GM21390 (cell line): Measurements from ENCODE around the gene NHP2.
A peak's percentile ranks its signal among the peaks of the same experiment; 100 is the strongest.

Experiments
- ATAC-seq: cut with Tn5 transposase; IDR thresholded peaks from one replicate; pipeline ENCODE4 v1.9.1; 2021; ENCODE audit not compliant: unreplicated experiment

The NHP2 gene

DNA sequence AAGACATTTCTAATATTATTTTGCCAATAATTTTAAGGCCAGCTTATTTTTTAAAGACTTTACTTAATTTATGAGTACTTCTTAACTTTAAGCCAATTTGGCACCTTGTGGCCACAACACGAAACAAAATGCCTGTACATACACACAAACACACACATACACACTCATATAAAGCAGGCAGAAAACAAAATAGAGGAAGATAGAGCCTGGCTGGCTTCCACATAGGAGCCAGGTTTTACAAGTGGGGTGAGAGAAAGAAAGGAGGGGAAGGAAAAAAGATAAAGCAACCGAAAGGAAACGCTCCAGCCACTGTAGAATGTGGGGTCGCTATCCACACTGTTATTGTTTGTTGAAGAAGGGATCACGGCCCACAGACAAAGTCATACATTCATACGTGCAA is 23.1 kb upstream of the NHP2 start:
- no peak for ATAC-seq

DNA sequence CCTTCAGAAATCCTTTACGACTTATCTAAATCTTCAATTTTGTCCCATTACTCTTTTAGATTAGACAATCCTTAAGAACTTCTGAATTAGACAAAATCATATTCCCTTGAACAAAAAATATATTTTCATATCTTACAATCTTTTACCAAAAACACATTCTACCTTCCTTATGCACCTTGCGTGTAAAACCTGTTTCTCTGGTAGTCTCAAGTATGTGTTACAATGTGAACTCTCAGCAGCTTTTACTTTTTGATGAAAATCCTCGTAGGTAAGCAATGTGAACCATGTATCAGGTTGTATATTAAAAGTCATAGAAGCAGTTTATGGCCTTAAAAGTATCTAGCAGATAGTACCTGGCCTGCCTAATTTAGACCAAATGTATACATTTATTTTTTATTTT is 20.8 kb upstream of the NHP2 start:
- no peak for ATAC-seq

DNA sequence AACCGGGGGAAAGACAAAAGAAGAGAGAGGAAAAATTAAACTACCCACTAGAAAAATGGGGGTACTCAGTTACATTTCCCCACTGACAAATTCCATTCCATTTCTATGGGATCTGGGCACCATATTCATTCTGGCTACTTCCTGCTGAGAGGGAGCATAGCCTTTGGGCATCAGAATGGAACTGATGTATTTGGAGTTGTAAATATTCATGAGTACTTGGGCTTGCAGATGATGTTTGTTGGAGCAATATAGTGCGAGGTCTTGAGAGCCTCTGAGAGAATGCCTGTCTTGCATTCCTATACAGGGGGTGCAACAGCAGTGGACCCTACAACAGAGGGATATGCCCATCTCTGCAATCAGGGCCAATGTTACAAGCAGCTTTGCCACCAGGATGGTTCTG is 16.8 kb upstream of the NHP2 start:
- no peak for ATAC-seq

DNA sequence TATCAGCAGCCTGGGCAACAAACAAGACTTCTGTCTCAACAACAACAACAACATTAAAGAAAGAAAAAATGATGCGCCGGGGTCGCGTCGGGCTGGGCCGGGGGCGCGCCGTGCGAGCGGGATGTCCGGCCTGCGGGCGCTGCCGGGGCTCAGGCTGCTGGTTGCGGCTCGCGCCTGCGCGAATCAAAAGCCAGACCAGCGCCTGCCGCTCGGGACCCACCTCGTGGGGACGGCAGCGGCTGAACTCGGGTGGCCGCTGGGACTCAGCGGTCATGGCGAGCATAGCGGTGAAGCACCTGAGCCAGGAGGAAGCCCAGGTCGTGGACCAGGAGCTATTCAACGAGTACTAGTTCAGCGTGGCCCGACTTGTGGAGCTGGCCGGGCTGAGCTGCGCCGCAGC is 11.9 kb upstream of the NHP2 start:
- no peak for ATAC-seq

DNA sequence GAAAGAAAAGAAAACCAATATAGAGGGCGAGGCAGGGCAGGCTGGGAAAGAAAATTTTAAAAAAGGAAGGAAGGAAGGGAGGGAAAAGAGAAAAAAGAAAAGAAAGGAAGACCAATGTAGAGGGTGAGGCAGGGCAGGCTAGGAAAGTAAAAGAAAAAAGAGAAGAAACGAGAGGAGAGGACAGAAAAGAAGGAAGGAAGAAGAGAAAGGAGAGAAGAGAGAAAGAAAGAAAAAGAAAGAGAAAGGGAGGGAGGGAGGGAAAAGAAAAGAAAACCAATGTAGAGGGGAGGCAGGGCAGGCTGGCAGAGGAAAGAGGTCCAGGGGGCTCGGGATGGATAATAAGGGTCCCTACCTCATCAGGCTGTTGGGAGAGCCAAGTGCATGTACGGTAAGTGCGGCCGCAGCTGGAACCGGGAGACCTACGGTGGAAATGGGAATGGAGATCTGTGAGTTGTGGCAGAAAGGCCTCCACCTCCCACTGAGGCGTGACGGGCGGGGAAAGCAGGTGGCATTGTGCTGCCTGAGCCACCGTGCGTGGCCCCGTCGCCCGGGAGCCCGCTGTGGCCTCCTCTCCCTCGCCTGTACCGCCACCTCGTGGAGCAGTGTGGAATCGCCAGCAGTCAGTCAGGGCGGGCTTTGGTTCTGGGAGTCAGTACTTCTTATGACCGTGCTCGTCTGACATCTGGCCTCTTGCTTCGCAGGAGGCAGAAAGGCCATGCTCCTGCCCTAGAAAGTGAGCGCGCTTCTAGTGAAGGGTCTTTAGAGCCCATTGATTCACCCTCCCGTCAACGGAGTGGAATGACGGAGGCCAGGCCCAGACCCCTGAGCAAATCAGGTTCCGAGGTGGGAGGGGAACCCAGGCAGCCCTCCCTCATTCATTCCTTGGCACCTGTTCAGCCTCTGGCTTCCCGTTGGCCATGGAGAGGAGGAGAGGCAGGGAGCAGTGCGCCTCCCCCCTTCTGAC is 10.4 kb upstream of the NHP2 start:
- ATAC-seq: peak; percentile 81

DNA sequence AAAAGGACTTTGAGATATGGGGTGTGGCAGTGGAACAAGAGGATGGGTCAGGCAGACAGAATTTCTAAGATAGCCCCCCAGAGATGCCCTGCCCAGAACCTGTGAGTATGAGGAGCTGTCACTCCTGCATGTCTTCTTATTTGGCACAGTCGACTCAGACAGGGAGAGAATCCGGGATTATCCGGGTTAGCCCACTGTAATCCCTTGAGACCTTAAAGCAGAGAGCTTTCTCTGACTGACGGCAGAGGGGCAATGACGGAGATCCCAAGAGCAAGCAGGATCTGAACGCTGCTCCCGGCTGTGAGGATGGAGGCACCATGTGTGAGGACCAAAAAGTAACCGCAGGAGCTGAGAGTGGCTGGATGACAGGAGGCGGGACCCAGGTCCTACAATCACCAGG is 8.8 kb upstream of the NHP2 start:
- no peak for ATAC-seq

DNA sequence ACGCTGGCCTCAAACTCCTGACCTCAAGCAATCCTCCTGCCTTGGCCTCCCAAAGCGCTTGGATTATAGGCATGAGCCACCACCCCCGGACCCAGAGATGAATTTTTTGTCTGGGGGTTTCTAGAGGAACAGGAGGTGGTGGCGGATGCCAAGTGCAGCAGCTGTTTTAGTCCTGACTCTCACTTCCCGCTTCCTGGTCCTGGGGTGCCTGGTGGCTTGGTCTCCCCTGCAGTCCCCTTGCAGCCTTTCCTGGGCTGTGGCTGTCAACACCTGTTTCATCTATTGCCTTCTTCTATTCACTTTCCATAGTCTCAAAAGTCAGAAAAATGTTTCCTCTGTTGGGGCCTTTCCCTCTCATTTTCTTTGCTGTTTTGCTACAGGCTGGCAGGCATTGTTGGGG is 6.5 kb upstream of the NHP2 start:
- ATAC-seq: no peak

DNA sequence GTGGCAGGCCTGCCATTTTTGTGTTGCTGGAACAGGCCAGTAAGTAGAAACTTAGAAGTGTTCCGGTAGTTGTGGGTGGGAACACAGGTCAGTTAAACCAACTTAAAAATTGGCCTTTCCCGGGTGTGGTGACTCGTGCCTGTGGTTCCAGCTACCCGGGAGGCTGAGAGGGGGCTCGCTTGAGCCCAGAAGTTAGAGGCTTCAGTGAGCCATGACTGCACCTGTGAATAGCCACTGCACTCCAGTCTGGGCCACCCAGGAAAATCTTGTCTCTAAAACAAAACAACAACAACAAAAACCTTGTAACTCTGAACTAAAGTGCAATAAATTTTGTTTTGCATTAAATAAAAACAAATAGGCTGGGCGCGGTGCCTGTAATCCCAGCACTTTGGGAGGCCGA is 1.4 kb upstream of the NHP2 start:
- ATAC-seq: no peak

DNA sequence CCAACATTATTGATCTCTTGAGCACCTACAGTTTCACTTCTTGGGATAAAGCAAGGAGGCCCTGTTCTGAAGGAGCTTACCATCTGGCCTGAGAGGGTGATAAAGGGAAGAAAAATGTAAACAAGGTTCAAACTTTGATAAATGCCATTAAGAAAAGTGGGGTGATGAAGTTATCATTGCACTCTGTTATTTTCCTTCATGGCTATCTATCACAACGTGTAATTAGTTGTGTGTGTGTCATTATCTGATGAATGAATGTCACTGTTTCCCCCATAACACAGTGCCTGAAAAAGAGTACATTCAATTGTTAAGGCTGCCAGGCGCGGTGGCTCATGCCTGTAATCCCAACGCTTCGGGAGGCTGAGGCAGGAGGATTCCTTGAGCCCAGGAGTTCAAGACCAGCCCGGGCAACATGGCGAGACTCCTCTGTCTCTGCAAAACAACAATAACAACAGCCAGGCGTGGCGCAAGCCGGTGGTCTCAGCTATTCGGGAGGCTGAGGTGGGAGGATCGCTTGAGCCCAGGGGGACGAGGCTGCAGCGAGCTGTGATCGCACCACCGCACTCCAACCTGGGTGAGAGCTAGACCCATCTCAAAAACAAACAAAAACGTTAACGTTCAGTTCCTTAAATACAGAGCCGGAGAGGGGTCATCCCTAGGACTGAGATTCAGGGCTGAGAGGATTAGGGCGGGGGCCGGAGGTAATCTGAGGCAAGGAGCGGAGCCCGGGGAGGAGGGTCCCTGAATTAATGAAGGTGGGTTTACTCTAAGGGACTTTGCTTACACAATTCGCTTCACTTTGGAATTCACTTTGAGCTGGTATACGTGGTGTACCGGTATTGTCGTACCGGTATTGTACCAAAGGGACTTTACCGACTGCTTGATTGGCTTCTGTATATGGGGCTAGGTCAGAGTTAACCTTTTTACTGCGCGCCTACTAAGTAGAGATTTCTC is 917 bp downstream of the NHP2 start:
- no peak for ATAC-seq

DNA sequence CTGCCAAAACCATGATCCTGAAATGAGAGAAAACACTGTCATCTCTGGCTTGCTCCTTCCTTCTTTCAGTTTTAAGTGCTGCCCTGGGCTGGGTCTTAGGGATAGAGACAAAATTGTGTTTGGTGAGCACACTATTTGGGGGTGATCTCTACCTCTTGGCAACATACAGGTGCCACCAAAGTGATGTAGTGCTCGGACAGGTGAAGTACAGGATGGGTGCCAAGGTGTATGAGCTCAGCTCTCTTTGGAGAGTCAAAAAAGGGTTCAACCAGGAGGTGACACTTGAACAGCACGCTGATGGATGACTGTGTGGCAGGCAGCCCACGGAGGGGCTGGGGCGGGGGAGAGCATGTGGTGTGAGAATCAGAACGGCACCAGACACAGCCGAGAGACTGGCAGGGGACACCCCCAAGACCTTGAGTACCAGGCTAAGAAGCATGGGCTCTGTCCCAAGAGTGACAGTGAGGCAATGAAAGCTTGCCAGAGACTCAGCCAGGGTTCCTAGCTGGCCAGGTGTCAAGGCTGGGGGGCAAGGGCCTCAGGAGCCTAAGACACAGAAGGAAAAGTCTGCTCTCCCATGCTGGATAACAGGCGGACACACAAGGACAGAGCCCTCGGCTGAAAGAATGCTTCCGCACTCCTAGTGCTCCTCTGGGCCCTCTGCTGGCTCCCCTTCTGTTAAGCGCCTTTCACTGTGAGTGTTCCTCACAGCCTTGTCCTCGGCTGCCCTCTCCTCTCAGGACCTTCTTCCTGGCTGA is 2.5 kb downstream of the NHP2 start:
- ATAC-seq: no peak

DNA sequence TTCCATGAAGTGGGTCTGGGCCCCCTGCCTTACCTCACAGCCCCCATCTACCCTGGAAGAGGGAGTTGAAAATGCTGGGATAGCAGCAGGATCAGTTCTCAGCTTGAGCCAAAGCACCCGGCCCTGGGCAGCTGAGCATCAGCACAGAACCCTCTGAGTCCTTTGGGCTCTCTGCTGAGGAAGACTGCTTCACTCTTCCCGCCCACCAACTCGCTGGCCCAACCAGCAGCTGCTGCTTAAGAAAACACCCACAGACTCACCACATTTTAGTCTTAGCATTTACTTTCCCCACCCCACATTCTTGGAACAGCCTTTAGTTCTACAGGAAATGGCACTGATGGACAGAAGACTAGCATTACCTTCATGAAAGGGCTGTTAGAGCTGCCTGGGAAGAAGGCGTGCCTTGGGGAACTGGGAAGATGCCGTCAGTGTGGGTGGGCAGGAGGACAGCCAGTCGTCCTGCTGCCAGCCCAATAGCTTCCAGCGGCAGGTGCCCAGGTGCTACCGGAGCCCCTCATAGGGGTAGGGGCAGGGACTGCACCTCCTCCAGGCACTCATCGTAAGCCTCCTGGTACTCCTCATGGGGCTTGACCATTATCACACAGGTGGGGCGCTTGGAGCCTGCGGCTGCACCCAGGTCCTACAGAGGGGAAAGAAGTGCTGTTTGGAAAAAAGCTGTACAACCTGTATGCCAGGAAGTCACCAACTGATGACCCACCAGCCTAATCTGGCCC is 4.3 kb downstream of the NHP2 start:
- no peak for ATAC-seq

DNA sequence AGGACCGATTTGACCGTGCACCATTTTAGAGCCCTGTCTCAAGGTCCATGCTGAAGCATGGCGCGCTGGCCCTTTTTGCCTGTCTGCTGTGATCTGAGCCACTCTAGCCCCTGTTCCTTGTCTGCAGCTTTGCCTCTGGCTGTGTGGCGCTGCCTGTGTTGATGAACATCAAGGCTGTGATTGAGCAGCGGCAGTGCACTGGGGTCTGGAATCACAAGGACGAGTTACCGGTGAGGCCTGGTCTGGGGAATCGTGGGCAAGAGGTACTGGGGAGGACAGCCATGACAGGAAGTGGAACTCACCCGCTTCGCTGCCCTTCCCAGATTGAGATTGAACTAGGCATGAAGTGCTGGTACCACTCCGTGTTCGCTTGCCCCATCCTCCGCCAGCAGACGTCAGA is 6.3 kb downstream of the NHP2 start:
- no peak for ATAC-seq

DNA sequence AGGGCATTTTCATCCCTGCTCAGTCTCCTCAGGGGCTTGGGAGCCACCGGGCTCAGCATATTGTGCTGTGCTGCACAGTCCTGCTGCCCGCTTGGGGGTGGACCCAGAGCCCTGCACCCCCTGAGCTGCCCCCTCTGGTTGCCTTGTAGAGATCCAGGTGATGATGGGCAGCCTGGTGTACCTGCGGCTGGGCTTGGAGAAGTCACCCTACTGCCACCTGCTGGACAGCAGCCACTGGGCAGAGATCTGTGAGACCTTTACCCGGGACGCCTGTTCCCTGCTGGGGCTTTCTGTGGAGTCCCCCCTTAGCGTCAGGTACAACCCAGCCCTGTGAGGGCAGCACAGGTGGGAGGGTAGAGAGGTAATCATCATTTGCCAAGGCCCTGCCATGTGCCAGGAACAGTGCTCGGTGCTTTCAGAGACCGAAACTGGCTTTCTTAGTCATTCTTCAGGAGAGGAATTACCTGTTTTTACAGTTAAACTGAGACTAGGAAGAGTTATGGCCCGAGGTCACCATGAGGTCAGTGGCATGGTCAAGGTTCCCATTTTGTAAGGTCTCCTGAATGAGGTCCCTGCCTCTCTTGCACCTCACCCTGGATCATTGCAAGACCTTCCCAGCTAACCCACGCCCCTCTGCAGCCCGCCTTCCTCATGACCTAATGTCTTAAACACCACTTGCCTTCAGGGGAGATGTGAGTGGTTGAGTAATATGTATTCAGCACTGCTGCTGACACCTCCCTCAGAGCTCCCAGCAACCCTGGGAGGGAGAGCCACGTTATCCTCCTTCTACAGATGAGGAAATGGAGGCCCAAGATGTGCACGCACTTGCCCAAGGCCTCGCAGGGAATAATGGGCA is 7.5 kb downstream of the NHP2 start:
- peak; percentile 74 for ATAC-seq

DNA sequence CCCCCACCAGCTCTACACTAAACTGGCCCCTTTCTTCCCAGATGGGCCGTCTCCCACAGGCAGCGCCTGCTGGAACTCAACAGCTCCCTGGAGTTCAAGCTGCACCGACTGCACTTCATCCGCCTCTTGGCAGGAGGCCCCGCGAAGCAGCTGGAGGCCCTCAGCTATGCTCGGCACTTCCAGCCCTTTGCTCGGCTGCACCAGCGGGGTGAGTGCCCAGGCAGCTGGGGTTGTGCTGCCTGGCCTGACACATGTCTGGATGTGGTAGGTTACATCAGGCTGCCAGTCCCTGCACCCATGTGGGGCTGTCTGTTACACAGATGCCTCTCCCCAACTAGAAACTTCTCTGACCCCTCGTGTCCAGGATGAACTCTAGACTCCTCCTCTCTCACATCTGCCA is 9.8 kb downstream of the NHP2 start:
- ATAC-seq: no peak

DNA sequence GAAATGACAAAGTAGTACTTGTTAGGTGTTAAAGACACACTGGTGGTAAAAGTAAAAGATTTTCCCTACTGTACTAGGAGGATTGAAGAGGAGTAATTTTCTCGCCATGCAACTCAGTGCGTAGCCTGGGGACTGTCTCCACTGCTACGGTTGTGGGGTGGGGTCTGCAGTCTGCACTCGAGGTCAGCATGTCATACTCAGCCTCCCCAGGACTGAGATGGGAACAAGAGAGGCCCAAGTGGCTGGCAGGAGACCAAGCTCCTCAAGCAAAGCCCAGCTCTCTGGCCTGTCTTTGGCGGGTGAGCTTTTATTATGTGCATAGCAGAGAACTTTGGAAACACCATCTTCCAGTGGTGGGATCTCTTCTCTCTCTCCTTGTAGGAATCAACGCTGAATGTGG is 10.4 kb downstream of the NHP2 start:
- no peak for ATAC-seq

DNA sequence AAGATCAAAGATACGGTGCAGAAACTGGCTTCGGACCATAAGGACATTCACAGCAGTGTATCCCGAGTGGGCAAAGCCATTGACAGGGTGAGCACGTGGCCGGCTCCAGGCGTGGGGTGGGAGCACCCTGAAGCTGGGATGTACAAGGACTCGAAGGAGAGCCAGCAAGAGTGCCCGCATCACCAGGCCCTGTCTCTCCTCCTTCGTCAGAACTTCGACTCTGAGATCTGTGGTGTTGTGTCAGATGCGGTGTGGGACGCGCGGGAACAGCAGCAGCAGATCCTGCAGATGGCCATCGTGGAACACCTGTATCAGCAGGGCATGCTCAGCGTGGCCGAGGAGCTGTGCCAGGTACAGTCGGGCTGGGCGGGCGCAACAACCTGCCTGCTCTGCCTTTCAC is 11.0 kb downstream of the NHP2 start:
- no peak for ATAC-seq

DNA sequence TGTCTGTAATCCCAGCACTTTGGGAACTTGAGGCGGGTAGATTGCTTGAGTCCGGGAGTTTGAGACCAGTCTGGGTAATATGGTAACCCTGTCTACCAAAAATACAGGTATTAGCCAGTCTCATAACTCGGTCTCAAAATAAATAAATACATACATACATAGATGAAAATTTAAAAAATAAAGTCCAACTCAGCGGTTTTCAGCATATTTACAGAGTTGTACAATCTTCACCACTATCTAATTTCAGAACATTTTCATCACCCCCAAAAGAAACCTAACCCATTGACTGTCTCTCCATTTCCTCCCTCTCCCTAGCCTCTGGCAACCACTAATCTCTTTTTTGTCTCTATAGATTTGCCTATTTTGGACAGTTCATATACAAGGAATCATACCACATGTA is 12.1 kb downstream of the NHP2 start:
- no peak for ATAC-seq

DNA sequence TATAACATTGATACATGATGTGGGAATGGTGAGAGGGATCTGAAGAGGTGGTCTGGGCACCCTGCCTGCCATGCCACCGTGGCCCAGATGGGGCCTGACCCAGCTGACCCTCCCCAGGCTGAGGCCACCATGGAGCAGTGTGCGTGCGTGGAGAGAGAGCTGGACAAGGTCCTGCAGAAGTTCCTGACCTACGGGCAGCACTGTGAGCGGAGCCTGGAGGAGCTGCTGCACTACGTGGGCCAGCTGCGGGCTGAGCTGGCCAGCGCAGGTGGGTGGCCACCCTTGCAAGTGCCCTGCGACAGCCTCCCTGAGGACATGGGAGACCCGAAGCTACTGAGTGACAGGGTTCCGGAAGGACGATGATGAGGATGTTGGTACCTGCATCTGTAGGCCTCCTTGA is 15.7 kb downstream of the NHP2 start:
- no peak for ATAC-seq

DNA sequence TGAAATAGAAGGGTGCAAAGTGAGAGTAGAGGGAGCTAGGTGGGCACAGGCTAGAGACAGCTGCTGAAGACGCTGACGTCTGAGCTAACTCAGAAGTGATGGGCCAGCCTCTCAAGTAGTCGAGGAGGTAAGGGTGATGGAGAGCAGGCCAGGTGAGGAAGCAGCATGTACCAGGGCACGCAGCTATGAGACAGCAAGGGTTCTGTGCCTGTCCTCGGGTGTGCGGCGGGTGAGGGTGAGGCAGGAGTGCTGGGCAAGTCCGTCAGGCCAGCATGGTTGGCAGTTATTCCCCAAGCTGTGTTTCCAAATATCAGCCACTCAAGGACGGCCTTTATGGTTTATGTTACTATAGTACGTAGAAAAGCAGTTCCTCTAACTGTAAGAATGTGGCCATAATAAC is 16.7 kb downstream of the NHP2 start:
- no peak for ATAC-seq
